Measurements from ENCODE around the gene USO1.
A peak's percentile ranks its signal among the peaks of the same experiment; 100 is the strongest.

The USO1 gene

DNA sequence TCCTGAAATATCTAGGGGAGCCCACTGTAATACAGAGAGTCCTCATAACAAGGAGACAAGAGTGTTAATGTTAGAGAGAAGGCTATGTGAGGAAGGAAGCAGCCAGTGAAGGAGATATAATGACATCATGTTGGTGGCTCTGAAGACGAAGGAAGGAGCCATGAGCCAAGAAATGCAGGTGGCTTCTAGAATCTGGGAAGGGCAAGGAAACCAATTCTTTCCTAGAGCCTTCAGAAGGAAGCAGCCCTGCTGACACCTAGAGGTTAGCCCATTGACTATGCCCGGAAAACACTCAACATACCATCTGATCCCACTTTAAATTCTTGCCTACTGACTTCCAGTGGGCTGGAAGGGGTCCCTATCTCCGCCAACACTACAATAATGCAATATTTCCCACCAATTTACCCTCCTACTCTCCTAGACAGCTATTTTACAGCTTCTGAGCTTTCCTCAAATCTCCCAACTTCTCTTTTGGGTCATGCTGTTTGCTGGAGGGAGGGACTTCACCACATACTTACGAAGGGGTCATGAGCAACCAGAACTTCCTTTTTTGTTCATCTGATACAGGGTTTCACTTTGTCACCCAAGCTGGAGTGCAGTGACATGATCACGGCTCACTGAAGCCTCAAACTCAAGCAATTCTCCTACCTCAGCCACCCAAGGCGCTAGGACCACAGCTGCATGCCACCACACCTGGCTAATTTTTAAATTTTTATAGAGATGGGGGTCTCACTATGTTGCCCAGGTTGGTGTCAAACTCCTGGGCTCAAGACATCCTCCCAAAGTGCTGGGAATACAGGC lies 26.0 kb upstream of the USO1 start:
- in situ Hi-C loops (cut with MboI; ENCODE audit: low sequenced_read_pairs, unreplicated experiment) = no loop called here
- TF ChIP-seq, protein P1, sequence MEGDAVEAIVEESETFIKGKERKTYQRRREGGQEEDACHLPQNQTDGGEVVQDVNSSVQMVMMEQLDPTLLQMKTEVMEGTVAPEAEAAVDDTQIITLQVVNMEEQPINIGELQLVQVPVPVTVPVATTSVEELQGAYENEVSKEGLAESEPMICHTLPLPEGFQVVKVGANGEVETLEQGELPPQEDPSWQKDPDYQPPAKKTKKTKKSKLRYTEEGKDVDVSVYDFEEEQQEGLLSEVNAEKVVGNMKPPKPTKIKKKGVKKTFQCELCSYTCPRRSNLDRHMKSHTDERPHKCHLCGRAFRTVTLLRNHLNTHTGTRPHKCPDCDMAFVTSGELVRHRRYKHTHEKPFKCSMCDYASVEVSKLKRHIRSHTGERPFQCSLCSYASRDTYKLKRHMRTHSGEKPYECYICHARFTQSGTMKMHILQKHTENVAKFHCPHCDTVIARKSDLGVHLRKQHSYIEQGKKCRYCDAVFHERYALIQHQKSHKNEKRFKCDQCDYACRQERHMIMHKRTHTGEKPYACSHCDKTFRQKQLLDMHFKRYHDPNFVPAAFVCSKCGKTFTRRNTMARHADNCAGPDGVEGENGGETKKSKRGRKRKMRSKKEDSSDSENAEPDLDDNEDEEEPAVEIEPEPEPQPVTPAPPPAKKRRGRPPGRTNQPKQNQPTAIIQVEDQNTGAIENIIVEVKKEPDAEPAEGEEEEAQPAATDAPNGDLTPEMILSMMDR (IDR thresholded peaks at IDR 0.05; ENCODE audit: borderline replicate concordance, control extremely low read depth, extremely low read depth, insufficient read depth, missing control alignments) = no peak
- peak; percentile 68 for DNase-seq (ENCODE audit: low spot score)

DNA sequence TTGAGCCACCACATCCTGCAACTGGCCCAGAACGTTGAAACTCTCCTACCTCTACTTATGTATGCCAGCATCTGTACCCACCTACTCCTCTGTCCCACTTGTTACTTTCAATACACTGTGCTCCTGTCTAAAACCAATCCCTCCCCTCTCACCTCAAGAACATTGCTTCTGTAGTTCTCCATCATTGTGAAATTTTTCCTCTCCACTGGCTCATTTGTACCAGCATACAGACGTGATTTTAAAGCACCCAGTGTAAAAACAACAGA lies 25.5 kb upstream of the USO1 start:
- no peak for DNase-seq (ENCODE audit: low spot score)
- TF ChIP-seq, protein P1 (IDR thresholded peaks at IDR 0.05; ENCODE audit: borderline replicate concordance, control extremely low read depth, extremely low read depth, insufficient read depth, missing control alignments) = no peak
- in situ Hi-C loops (cut with MboI; ENCODE audit: low sequenced_read_pairs, unreplicated experiment) = no loop called here

DNA sequence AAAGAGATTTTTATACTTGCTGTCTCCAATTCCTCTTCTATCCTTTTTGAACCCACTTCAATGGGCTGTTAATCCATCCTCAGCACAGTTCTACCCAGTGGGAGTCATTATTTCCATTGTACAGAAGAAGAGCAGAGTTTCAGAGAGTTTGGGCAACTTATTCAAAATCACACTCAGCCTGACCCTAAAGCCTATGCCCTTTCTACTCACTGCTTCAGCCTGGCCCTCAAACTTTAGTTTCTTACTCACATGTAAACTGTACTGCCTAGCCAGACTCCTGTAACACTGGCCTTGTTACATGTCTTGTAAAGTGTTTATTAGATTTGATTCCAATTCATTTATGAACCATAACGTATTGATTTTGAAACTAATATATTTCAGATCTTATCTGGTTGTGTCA lies 25.1 kb upstream of the USO1 start:
- DNase-seq (ENCODE audit: low spot score) = no peak
- in situ Hi-C loops (cut with MboI; ENCODE audit: low sequenced_read_pairs, unreplicated experiment) = no loop called here
- TF ChIP-seq, protein P1 (IDR thresholded peaks at IDR 0.05; ENCODE audit: borderline replicate concordance, control extremely low read depth, extremely low read depth, insufficient read depth, missing control alignments) = no peak

DNA sequence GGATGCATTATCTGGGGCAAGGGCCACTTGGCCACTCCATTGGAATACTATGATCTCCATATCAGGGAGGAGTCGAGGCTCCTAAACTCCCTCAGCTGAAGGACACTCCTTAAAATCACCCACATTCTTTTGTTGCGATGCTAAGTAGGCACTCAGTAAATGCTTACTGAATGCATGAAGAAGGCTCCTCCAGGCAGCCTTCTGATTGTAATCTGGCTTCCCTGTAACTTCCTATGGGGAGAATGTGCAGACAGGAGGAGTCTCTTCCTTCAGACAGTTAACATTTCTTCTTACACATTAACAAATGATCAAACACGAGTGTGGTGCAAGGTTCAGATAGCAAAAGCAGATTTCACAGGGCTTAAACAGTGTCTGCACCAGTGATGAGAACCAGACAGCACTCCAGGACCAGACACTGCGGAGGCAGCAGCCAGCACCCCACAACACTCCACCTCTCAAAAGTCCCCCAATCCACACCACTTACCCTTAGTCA lies 21.4 kb upstream of the USO1 start:
- no peak for DNase-seq (ENCODE audit: low spot score)
- in situ Hi-C loops (cut with MboI; ENCODE audit: low sequenced_read_pairs, unreplicated experiment) = no loop called here

DNA sequence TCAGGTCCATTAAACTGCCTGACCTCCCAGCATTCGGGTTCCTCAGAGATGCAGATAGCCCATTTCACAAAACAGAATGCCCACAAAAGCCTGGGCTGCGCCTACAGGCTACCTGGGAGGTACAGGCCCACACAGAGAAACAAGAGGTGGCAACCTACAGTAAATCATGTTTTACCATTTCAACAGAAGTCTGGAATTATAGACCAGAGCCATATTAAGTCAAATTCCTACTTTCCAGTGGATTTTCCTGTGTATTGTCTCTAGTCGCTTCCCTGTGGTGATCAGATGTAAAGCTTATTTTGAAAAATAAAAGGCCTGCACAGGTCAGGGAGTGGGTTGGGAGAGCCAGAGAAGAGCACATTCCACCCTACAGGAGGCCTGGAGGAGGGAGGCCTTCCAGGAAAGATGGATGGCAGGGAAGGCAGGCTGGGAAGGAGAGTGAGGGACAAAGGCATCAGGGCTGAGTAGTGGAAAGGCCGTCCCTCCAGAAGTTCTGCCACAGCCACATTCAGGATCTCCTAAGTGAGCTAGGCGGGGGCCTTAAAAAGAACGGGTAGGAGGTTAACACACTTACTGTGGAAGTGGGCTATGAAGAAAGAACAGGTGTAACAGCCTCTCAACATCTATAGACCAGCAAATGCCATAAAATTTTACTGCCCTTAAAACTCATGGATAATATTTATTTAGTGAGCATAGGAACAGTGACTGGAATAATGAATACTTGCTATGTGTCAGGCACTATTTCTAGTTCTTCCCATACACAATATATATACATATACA lies 19.0 kb upstream of the USO1 start:
- in situ Hi-C loops (cut with MboI; ENCODE audit: low sequenced_read_pairs, unreplicated experiment) = no loop called here
- TF ChIP-seq, protein P1 (IDR thresholded peaks at IDR 0.05; ENCODE audit: borderline replicate concordance, control extremely low read depth, extremely low read depth, insufficient read depth, missing control alignments) = no peak
- no peak for DNase-seq (ENCODE audit: low spot score)

More for the DNA sequence above, 21.4 kb upstream of the USO1 start:
- TF ChIP-seq, protein P1 (IDR thresholded peaks at IDR 0.05; ENCODE audit: borderline replicate concordance, control extremely low read depth, extremely low read depth, insufficient read depth, missing control alignments) = no peak

DNA sequence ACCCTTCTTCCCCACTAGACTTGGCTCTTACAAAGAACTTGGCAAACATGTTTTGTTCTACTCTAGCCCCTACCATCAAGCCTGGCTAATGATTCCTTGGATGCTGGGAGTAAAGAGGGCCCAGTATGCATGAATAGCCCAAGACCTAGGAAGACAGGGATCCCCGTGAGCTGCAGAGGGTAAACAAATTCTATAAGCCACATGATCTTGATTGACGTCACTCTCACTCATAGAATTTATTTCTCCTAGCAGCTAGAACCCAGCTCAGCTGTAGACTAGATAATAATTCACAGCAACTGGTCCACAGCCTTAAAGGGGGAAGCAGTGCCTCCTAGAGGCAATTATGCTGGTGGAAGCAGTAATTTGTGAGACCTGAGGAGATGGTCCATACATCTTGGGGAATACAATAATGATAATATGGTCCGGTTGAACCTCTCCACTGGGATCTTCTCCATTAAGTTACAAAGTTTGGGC lies 16.1 kb upstream of the USO1 start:
- in situ Hi-C loops (cut with MboI; ENCODE audit: low sequenced_read_pairs, unreplicated experiment) = no loop called here
- DNase-seq (ENCODE audit: low spot score) = peak; percentile 34
- TF ChIP-seq, protein P1 (IDR thresholded peaks at IDR 0.05; ENCODE audit: borderline replicate concordance, control extremely low read depth, extremely low read depth, insufficient read depth, missing control alignments) = peak; percentile 40
